ENCODE results near the gene ATP11C. TPM values are rescaled to one million over a fixed set of nuclear protein-coding genes. Genes with fewer than 3 reads are reported as not detected.

Gene ATP11C
- total and polyA plus RNA-seq, 10 of the 15 experiments (the other 5 are each of a cell fraction or from before 2014, with no cell fraction given), result 16.2 to 44.0 (median 24.8) TPM

DNA sequence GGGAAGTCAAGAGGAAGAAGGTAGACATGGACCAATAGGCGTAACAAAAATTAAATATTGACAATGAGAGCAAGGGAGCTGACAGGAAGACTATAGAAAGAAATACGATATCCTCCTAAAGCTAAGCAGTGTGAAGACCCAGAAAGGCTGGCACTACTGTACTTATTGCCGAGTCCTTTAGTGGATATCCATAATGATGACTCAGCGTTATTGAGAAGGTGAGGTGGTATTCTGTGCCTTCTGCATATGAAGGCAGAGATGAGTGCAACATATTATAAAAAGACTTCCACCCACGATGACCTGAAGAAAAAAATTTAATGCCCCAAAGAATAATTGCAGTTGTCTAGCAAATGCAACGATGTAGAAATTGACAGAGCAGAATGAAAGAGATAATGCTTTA, 211.9 kb downstream of the ATP11C start (continued):
- TF ChIP-seq ZNF207 (IDR thresholded peaks at IDR 0.05; ENCODE audit: borderline replicate concordance), result no peak
- TF ChIP-seq, protein P1, sequence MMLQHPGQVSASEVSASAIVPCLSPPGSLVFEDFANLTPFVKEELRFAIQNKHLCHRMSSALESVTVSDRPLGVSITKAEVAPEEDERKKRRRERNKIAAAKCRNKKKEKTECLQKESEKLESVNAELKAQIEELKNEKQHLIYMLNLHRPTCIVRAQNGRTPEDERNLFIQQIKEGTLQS (IDR thresholded peaks at IDR 0.05; ENCODE audit: borderline replicate concordance, extremely low read depth, low read depth, low read length), result no peak

DNA sequence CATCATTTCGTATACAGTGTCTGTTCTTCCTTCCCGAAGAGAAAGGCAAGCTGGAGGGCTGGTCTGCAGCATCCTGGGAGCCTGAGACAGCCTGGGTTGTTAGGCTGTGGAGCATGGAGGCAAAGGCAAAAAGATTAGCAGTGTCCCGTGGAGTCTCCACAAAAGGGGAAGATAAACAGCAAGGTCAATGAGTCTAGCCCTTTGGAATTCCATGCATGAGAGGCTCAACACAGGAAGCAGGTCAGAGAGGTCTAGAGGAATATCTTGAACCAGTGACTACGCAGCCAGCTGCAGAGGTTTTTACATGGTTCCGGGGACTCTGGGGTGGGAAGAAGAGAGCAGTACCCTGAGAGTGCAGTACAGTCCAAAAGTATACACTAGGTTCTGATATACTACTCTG, 212.7 kb downstream of the ATP11C start:
- ATAC-seq (no peak), DNase-seq (ENCODE audit: low read depth, low spot score) (no peak), FAIRE-seq (no peak)
- H3K79me2 ChIP-seq (ENCODE audit: control insufficient read depth, insufficient read depth, low read length), result no peaks in the 10 kb centered on the region
- no peak overlapping the region for H3K27ac ChIP-seq (ENCODE audit: control insufficient read depth, insufficient read depth)
- H3K9ac ChIP-seq (ENCODE audit: control insufficient read depth, insufficient read depth, low read length), result no peak overlapping the region
- ChIA-PET POLR2A (no interaction called here), SMC1A (ENCODE audit: uncharacterized antibody, unreplicated experiment) (interaction anchor here (1.0 kb wide), 1 partner anchor 27 kb away, joined by 3 read pairs; no protein-coding TSS in a partner anchor), RAD21 (ENCODE audit: unreplicated experiment) (no interaction called here), CTCF (no interaction called here)
- no peaks in the 10 kb centered on the region for H4K20me1 ChIP-seq (ENCODE audit: control insufficient read depth, insufficient read depth)
- no peaks in the 10 kb centered on the region for H3K27me3 ChIP-seq (replicated peaks in 1 of 2; ENCODE audit: control insufficient read depth in 2 of 2, insufficient read depth in 2 of 2, low read length in 1 of 2)
- H3K36me3 ChIP-seq (ENCODE audit: control insufficient read depth in 2 of 2, insufficient read depth in 2 of 2, low read length in 1 of 2), result no peaks in the 10 kb centered on the region
- intact Hi-C loops (cut with micrococcal nuclease; ENCODE audit: unreplicated experiment), result no loop called here
- no peak for TF ChIP-seq POLR2AphosphoS2 (IDR thresholded peaks at IDR 0.05; ENCODE audit: low read depth, low read length)
- TF ChIP-seq SREBF1 (IDR thresholded peaks at IDR 0.05; ENCODE audit: low read length), result no peak
- TF ChIP-seq, protein P2, sequence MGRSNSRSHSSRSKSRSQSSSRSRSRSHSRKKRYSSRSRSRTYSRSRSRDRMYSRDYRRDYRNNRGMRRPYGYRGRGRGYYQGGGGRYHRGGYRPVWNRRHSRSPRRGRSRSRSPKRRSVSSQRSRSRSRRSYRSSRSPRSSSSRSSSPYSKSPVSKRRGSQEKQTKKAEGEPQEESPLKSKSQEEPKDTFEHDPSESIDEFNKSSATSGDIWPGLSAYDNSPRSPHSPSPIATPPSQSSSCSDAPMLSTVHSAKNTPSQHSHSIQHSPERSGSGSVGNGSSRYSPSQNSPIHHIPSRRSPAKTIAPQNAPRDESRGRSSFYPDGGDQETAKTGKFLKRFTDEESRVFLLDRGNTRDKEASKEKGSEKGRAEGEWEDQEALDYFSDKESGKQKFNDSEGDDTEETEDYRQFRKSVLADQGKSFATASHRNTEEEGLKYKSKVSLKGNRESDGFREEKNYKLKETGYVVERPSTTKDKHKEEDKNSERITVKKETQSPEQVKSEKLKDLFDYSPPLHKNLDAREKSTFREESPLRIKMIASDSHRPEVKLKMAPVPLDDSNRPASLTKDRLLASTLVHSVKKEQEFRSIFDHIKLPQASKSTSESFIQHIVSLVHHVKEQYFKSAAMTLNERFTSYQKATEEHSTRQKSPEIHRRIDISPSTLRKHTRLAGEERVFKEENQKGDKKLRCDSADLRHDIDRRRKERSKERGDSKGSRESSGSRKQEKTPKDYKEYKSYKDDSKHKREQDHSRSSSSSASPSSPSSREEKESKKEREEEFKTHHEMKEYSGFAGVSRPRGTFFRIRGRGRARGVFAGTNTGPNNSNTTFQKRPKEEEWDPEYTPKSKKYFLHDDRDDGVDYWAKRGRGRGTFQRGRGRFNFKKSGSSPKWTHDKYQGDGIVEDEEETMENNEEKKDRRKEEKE (IDR thresholded peaks at IDR 0.05), result no peak
- no peak for TF ChIP-seq IKZF1 (conservative IDR thresholded peaks at IDR 0.05)
- TF ChIP-seq, protein P3, sequence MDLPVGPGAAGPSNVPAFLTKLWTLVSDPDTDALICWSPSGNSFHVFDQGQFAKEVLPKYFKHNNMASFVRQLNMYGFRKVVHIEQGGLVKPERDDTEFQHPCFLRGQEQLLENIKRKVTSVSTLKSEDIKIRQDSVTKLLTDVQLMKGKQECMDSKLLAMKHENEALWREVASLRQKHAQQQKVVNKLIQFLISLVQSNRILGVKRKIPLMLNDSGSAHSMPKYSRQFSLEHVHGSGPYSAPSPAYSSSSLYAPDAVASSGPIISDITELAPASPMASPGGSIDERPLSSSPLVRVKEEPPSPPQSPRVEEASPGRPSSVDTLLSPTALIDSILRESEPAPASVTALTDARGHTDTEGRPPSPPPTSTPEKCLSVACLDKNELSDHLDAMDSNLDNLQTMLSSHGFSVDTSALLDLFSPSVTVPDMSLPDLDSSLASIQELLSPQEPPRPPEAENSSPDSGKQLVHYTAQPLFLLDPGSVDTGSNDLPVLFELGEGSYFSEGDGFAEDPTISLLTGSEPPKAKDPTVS (IDR thresholded peaks at IDR 0.05; ENCODE audit: low read depth, low read length), result no peak
- TF ChIP-seq TCF3 (IDR thresholded peaks at IDR 0.05; ENCODE audit: borderline replicate concordance, insufficient read depth, low read depth, low read length), result no peak
- no peak for TF ChIP-seq BACH1 (IDR thresholded peaks at IDR 0.05; ENCODE audit: borderline replicate concordance)
- no peak for TF ChIP-seq NFYA (IDR thresholded peaks at IDR 0.05; ENCODE audit: borderline replicate concordance, low read depth, low read length)
- TF ChIP-seq, protein P4, sequence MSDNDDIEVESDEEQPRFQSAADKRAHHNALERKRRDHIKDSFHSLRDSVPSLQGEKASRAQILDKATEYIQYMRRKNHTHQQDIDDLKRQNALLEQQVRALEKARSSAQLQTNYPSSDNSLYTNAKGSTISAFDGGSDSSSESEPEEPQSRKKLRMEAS (IDR thresholded peaks at IDR 0.05; ENCODE audit: low read depth, low read length), result no peak
- no peak for TF ChIP-seq BMI1 (IDR thresholded peaks at IDR 0.05; ENCODE audit: borderline replicate concordance)
- no peak for TF ChIP-seq SRF (IDR thresholded peaks at IDR 0.05; ENCODE audit: low read depth in 2 of 2, low read length in 2 of 2)
- no peak for TF ChIP-seq ATF7 (IDR thresholded peaks at IDR 0.05; ENCODE audit: low read depth)
- TF ChIP-seq ZNF384 (IDR thresholded peaks at IDR 0.05; ENCODE audit: borderline replicate concordance, low read depth, low read length), result no peak
- no TSS peak for BruUV-seq (replicated peaks)
- no peaks in the 10 kb centered on the region for H3K9me3 ChIP-seq (replicated peaks; ENCODE audit: control insufficient read depth, insufficient read depth, low read length)
- in situ Hi-C loops (cut with MboI), result no loop called here
- WGBS (ENCODE audit: insufficient coverage, insufficient replicate concordance, low lambda C conversion rate, missing lambda C conversion rate), result 47% methylated on average over 5 of the region's 5 CpGs
- no peak overlapping the region for H3K4me3 ChIP-seq
- no peak overlapping the region for H3K4me2 ChIP-seq (ENCODE audit: control insufficient read depth, insufficient read depth)
- H3K4me1 ChIP-seq (ENCODE audit: control insufficient read depth, insufficient read depth, low read length), result no peaks in the 10 kb centered on the region
- no peak overlapping the region for H2AFZ ChIP-seq (ENCODE audit: control insufficient read depth, low read depth, low read length)
